ENCODE data around the gene ZBTB34. TPM values are rescaled to one million over a fixed set of nuclear protein-coding genes. Genes with fewer than 3 reads are reported as not detected.

ZBTB34 gene
- total and polyA plus RNA-seq, 4 experiments from 2014 or later, result 0.35 to 10.1 (median 5.2) TPM

GRCh38 chr9:126904586-126904985 lies 44.1 kb downstream of the ZBTB34 start:
- Histone ChIP-seq H3K27ac (ENCODE audit: low read depth, low read length) (no peak overlapping the region), H3K4me1 (ENCODE audit: insufficient read depth, low read length) (no peaks in the 10 kb centered on the region), H3K4me3 (ENCODE audit: low read length in 2 of 2) (no peak overlapping the region), H3K27me3 (ENCODE audit: insufficient read depth, low read length) (no peaks in the 10 kb centered on the region), H3K36me3 (ENCODE audit: insufficient read depth, low read length) (no peaks in the 10 kb centered on the region), H3K9me3 (ENCODE audit: control insufficient read depth in 1 of 2, low read length in 2 of 2) (no peaks in the 10 kb centered on the region)
- no peak overlapping the region for H3K27ac Mint-ChIP-seq
- no peaks in the 10 kb centered on the region for H3K36me3 Mint-ChIP-seq
- no peak overlapping the region for H3K4me3 Mint-ChIP-seq
- ChIA-PET CTCF (ENCODE audit: partially characterized antibody) (no interaction called here), POLR2A (ENCODE audit: partially characterized antibody) (no interaction called here)
- peaks cover 0 to 14% (median 10%) of the 10 kb centered on the region in 8 donors for H3K9me3 Mint-ChIP-seq
- H3K27me3 Mint-ChIP-seq, result peaks cover 3 to 8% of the 10 kb centered on the region in 2 donors
- no peak for DNase-seq
- no peaks in the 10 kb centered on the region for H3K4me1 Mint-ChIP-seq
- intact Hi-C loops (cut with micrococcal nuclease), result no loop called here

GRCh38 chr9:126906091-126906490 lies 45.7 kb downstream of the ZBTB34 start:
- H3K27me3 ChIP-seq (ENCODE audit: insufficient read depth, low read length), result no peaks in the 10 kb centered on the region
- intact Hi-C loops (cut with micrococcal nuclease), result no loop called here
- H3K4me3 Mint-ChIP-seq, result no peak overlapping the region

GRCh38 chr9:126907058-126907457 lies 46.6 kb downstream of the ZBTB34 start:
- no peaks in the 10 kb centered on the region for H3K4me1 Mint-ChIP-seq
- DNase-seq, result no peak
- H3K4me3 Mint-ChIP-seq, result no peak overlapping the region
- H3K27ac ChIP-seq (ENCODE audit: low read depth, low read length), result no peak overlapping the region
- no peaks in the 10 kb centered on the region for H3K4me1 ChIP-seq (ENCODE audit: insufficient read depth, low read length)
- peaks cover 5 to 11% of the 10 kb centered on the region in 2 donors for H3K27me3 Mint-ChIP-seq
- H3K36me3 ChIP-seq (ENCODE audit: insufficient read depth, low read length), result no peaks in the 10 kb centered on the region
- CTCF ChIA-PET (ENCODE audit: partially characterized antibody), result no interaction called here
- intact Hi-C loops (cut with micrococcal nuclease), result no loop called here
- peaks cover 0 to 4% (median under 1%) of the 10 kb centered on the region in 8 donors for H3K9me3 Mint-ChIP-seq
- POLR2A ChIA-PET (ENCODE audit: partially characterized antibody), result no interaction called here
- no peak overlapping the region for H3K4me3 ChIP-seq (ENCODE audit: low read length in 2 of 2)
- no peaks in the 10 kb centered on the region for H3K36me3 Mint-ChIP-seq
- no peaks in the 10 kb centered on the region for H3K9me3 ChIP-seq (ENCODE audit: control insufficient read depth in 1 of 2, low read length in 2 of 2)
- no peaks in the 10 kb centered on the region for H3K27me3 ChIP-seq (ENCODE audit: insufficient read depth, low read length)
- no peak overlapping the region for H3K27ac Mint-ChIP-seq

More at GRCh38 chr9:126906091-126906490, 45.7 kb downstream of the ZBTB34 start:
- no peaks in the 10 kb centered on the region for H3K4me1 ChIP-seq (ENCODE audit: insufficient read depth, low read length)
- H3K9me3 ChIP-seq (ENCODE audit: control insufficient read depth in 1 of 2, low read length in 2 of 2), result no peaks in the 10 kb centered on the region
- H3K27ac Mint-ChIP-seq, result no peak overlapping the region
- no peaks in the 10 kb centered on the region for H3K36me3 Mint-ChIP-seq
- peaks cover 0 to 10% (median 7%) of the 10 kb centered on the region in 8 donors for H3K9me3 Mint-ChIP-seq
- H3K4me1 Mint-ChIP-seq, result no peaks in the 10 kb centered on the region
- peaks cover 3 to 9% of the 10 kb centered on the region in 2 donors for H3K27me3 Mint-ChIP-seq
- H3K36me3 ChIP-seq (ENCODE audit: insufficient read depth, low read length), result no peaks in the 10 kb centered on the region
- no peak overlapping the region for H3K27ac ChIP-seq (ENCODE audit: low read depth, low read length)
- no peak for DNase-seq
- CTCF ChIA-PET (ENCODE audit: partially characterized antibody), result no interaction called here
- no peak overlapping the region for H3K4me3 ChIP-seq (ENCODE audit: low read length in 2 of 2)
- POLR2A ChIA-PET (ENCODE audit: partially characterized antibody), result no interaction called here

GRCh38 chr9:126914458-126915280 lies 54.2 kb downstream of the ZBTB34 start, which contains the start of gene RALGPS1:
Gene RALGPS1 (plus strand): TSS chr9:126914782. CDS start chr9:126962290, 47,508 bp downstream.
- peak within 1 kb of the TSS in 1 of 2 donors; percentile 19 for H3K4me3 ChIP-seq (ENCODE audit: low read length in 2 of 2)
- CTCF ChIA-PET (ENCODE audit: partially characterized antibody), result interaction anchor here (0.6 to 1.2 kb wide), 4 partner anchors 10 to 285 kb away, joined by 3 to 4 read pairs (median 4); no protein-coding TSS in a partner anchor
- Mint-ChIP-seq H3K9me3 (peaks cover 0 to 6% (median 0%) of the 10 kb centered on the region in 8 donors), H3K36me3 (no peaks in the 10 kb centered on the region), H3K4me1 (peaks cover 5 to 14% (median 9%) of the 10 kb centered on the region in 4 donors), H3K27me3 (peaks cover 2 to 3% of the 10 kb centered on the region in 2 donors), H3K4me3 (peak within 1 kb of the TSS; percentile 78 to 89 (median 84)), H3K27ac (peak within 1 kb of the TSS in 6 of 7 donors; percentile 27 to 91 (median 72))
- H3K4me1 ChIP-seq (ENCODE audit: insufficient read depth, low read length), result peaks cover 5% of the 10 kb centered on the region
- intact Hi-C loops (cut with micrococcal nuclease), result loop anchor here (2.0 to 5.0 kb wide), 2 partner anchors 52 to 70 kb away; partner anchors contain the start of gene ZBTB34
- peak within 1 kb of the TSS; percentile 32 for H3K27ac ChIP-seq (ENCODE audit: low read depth, low read length)
- DNase-seq, result peak; percentile 82 to 90 (median 88)
- no peaks in the 10 kb centered on the region for H3K27me3 ChIP-seq (ENCODE audit: insufficient read depth, low read length)
- H3K9me3 ChIP-seq (ENCODE audit: control insufficient read depth in 1 of 2, low read length in 2 of 2), result no peaks in the 10 kb centered on the region
- no peaks in the 10 kb centered on the region for H3K36me3 ChIP-seq (ENCODE audit: insufficient read depth, low read length)
- POLR2A ChIA-PET (ENCODE audit: partially characterized antibody), result interaction anchor here (0.8 to 2.1 kb wide), 9 partner anchors 11 to 536 kb away, joined by 3 to 7 read pairs (median 4); partner anchors contain the start of genes LRSAM1, RPL12, SLC2A8 and ZBTB34

GRCh38 chr9:126915281-126915816 lies 54.9 kb downstream of the ZBTB34 start:
- ChIA-PET CTCF (ENCODE audit: partially characterized antibody) (interaction anchor here (0.6 kb wide), 1 partner anchor 25 kb away, joined by 3 read pairs; no protein-coding TSS in a partner anchor), POLR2A (ENCODE audit: partially characterized antibody) (interaction anchor here (1.0 to 2.1 kb wide), 6 partner anchors 10 to 536 kb away, joined by 3 to 7 read pairs (median 6); partner anchors contain the start of genes LRSAM1, RPL12 and SLC2A8)
- intact Hi-C loops (cut with micrococcal nuclease), result loop anchor here (2.0 kb wide), 1 partner anchor 69 kb away; no protein-coding TSS in a partner anchor
- Histone ChIP-seq H3K27me3 (ENCODE audit: insufficient read depth, low read length) (no peaks in the 10 kb centered on the region), H3K4me1 (ENCODE audit: insufficient read depth, low read length) (peaks cover 5% of the 10 kb centered on the region), H3K9me3 (ENCODE audit: control insufficient read depth in 1 of 2, low read length in 2 of 2) (no peaks in the 10 kb centered on the region), H3K36me3 (ENCODE audit: insufficient read depth, low read length) (no peaks in the 10 kb centered on the region), H3K4me3 (ENCODE audit: low read length in 2 of 2) (no peak overlapping the region), H3K27ac (ENCODE audit: low read depth, low read length) (no peak overlapping the region)
- peak overlapping the region; percentile 71 to 86 (median 82) for H3K4me3 Mint-ChIP-seq
- peaks cover 2% of the 10 kb centered on the region in 2 donors for H3K27me3 Mint-ChIP-seq
- DNase-seq, result peak in 1 of 5 donors; percentile 63
- peaks cover 0 to 6% (median 0%) of the 10 kb centered on the region in 8 donors for H3K9me3 Mint-ChIP-seq
- H3K4me1 Mint-ChIP-seq, result peaks cover 5 to 14% (median 9%) of the 10 kb centered on the region in 4 donors
- peak overlapping the region in 5 of 7 donors; percentile 27 to 80 (median 75) for H3K27ac Mint-ChIP-seq
- no peaks in the 10 kb centered on the region for H3K36me3 Mint-ChIP-seq

GRCh38 chr9:126915846-126916543 lies 55.6 kb downstream of the ZBTB34 start:
- H3K4me1 ChIP-seq (ENCODE audit: insufficient read depth, low read length), result peaks cover 5% of the 10 kb centered on the region
- H3K4me3 ChIP-seq (ENCODE audit: low read length in 2 of 2), result no peak overlapping the region
- peaks cover 5 to 14% (median 9%) of the 10 kb centered on the region in 4 donors for H3K4me1 Mint-ChIP-seq
- H3K4me3 Mint-ChIP-seq, result peak overlapping the region; percentile 71 to 86 (median 82)
- H3K36me3 Mint-ChIP-seq, result no peaks in the 10 kb centered on the region
- H3K27me3 ChIP-seq (ENCODE audit: insufficient read depth, low read length), result no peaks in the 10 kb centered on the region
- H3K27ac Mint-ChIP-seq, result peak overlapping the region in 5 of 7 donors; percentile 27 to 80 (median 75)
- no peaks in the 10 kb centered on the region for H3K36me3 ChIP-seq (ENCODE audit: insufficient read depth, low read length)
- H3K9me3 ChIP-seq (ENCODE audit: control insufficient read depth in 1 of 2, low read length in 2 of 2), result no peaks in the 10 kb centered on the region
- ChIA-PET POLR2A (ENCODE audit: partially characterized antibody) (interaction anchor here (1.2 to 2.1 kb wide), 2 partner anchors 23 to 192 kb away, joined by 3 to 6 read pairs; no protein-coding TSS in a partner anchor), CTCF (ENCODE audit: partially characterized antibody) (no interaction called here)
- intact Hi-C loops (cut with micrococcal nuclease), result loop anchor here (2.0 kb wide), 1 partner anchor 69 kb away; no protein-coding TSS in a partner anchor
- peaks cover 0 to 6% (median 0%) of the 10 kb centered on the region in 8 donors for H3K9me3 Mint-ChIP-seq
- DNase-seq, result no peak
- H3K27ac ChIP-seq (ENCODE audit: low read depth, low read length), result no peak overlapping the region
- H3K27me3 Mint-ChIP-seq, result peaks cover 2% of the 10 kb centered on the region in 2 donors

Measured in CD4-positive, alpha-beta memory T cell (primary cell).